ENCODE results near the gene ZGPAT.
"Not testable (repeated sequence)": the region's sequence is repeated elsewhere in the genome, so short reads cannot be mapped to it uniquely, and the experiment has no call there.

Gene ZGPAT

GRCh38 chr20:63766695-63767426 is 59.0 kb downstream of the ZGPAT start:
- no peak for DNase-seq (ENCODE audit: low read depth)

- DNase-seq (ENCODE audit: low read depth), result no peak
These were observed 59.6 kb downstream of the ZGPAT start for GRCh38 chr20:63767456-63767855.

DNA sequence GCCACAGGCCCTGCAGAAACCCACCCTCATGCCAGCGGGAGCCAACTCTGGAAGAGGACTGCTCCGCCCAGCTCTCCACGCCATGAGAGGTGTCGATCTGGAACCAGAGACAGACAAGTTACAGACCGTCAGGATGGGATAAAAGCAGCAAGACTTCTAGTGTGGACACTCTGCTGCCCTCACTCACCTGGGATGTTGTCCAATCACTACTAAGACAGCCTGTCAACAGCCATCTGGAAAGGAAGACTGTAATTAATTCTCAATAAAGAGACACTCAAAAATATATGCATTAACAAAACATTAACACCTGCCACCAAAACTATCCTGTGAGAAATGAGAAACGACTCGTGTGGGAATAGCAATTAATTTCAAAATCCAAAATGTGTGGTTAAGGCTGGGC is 60.0 kb downstream of the ZGPAT start:
- no peak for DNase-seq (ENCODE audit: low read depth)

- DNase-seq (ENCODE audit: low read depth), result no peak
These were observed 61.0 kb downstream of the ZGPAT start for GRCh38 chr20:63768591-63769515.

- no peak for DNase-seq (ENCODE audit: low read depth)
These were observed 62.1 kb downstream of the ZGPAT start for GRCh38 chr20:63769891-63770474.

- no peak for DNase-seq (ENCODE audit: low read depth)
These were observed 63.3 kb downstream of the ZGPAT start for GRCh38 chr20:63771046-63771707.

DNA sequence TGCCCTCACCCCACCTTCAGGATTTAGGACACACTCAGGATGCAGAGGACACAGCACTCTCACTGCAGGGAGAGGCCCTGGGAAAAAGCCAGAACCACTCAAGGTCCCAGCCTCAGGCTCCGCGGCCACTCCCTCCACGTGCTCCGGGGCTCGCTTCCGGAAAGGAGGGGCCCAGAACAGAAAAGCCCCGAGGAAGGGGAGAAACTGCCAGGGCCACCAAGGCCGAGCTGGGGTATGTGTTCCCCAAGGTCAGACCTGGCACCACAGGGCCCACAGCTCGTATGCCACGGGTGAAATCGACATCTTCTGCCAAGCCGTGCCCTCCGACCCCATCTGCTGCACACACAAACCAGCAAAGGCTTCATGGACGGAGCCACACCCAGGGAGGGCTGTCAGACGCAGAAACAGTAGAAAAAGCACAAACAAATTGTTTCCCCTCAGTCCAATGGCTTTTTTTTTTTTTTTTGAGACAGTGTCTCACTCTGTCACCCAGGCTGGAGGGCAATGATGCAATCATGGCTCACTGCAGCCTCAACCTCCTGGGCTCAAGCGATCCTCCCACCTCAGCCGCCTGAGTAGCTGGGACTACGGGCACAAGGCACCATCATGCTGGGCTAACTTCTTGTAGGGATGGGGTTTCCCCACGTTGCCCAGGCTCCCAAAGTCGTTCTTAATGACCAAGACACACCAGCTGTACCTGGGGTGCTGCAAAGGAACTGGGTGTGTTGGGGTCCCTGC is 65.1 kb downstream of the ZGPAT start:
- no peak for DNase-seq (ENCODE audit: low read depth)

DNA sequence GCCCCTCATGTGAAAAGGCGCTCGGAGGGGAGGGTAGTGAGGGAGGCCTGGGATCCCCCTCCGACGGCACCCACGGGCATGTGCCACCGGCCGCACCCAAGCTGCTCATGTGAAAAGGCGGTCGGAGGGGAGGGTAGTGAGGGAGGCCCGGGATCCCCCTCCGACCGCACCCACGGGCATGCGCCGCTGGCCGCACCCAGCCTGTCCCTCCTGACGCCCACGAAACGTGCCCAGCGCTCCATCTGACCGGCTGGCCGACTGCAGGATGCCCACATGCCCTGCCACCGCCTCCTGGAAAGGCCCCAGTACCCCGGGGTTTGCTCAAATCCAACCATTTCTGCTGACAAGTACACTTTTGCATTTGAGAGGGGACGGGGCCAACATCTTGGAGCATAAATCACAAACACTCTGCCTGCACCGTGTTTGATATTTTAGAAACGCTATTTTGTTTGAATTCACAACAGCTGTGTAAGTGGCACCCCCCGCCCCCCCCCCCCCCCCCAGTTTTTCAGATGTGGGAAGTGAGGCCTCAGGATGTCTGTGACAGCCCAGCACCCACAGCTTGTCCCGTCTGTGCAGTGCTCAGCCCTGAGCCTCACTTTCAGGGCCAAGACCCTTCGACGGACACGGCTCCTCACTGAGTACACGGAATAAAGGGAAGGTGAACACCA is 65.9 kb downstream of the ZGPAT start:
- no peak for DNase-seq (ENCODE audit: low read depth)

- no peak for DNase-seq (ENCODE audit: low read depth)
These were observed 66.5 kb downstream of the ZGPAT start for GRCh38 chr20:63774306-63774705.

- peak; percentile 5 for DNase-seq (ENCODE audit: low read depth)
These were observed 67.5 kb downstream of the ZGPAT start for GRCh38 chr20:63775096-63775978.

DNA sequence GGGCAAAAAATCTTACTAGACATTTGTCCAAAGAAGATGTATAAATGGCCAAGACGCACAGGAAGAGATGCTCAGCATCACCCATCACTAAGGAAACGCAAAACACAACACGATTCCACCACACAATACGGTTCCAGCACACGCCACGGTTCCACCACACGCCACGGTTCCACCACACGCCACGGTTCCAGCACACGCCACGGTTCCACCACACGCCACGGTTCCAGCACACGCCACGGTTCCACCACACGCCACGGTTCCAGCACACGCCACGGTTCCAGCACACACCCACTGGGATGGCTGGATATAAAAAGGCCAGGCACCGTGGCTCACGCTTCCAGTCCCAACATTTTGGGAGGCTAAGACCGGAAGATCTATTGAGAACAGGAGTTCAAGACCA is 69.0 kb downstream of the ZGPAT start:
- DNase-seq (ENCODE audit: low read depth), result not testable (repeated sequence)

GRCh38 chr20:63777614-63778013 is 69.8 kb downstream of the ZGPAT start:
- no peak for DNase-seq (ENCODE audit: low read depth)

DNA sequence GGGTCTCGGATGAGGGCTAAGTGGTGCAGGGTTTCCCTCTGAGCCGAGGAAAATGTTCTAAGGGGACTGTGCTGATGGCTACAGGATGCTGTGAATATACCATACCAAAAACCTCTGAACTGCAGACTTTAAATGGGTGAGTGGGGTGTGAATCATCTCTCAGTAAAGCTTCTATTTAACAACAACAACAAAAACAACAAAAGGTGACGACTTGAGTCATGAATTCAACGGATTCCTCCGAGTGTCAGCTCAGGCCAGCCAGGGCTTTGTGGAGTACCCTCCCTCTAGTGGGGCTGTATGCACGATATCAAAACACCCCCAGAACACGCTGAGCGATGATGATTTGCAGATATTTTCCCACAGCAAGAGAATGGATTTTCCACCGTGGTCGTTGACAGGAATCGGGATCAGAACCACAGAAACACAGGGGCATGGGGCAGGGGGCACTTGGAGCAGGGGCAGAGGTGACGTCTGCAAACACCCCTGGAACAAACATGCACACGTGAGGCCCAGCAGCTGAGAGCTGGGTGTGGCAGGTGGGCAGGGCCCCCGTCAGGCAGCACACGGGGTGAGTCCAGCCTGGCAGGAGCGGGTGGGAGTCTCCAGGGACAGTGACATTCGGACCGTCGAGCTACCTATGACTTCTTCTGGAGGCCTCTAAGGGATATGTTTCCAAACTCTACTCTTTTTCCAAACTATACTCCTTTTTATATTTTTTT is 70.4 kb downstream of the ZGPAT start:
- DNase-seq (ENCODE audit: low read depth), result no peak

DNA sequence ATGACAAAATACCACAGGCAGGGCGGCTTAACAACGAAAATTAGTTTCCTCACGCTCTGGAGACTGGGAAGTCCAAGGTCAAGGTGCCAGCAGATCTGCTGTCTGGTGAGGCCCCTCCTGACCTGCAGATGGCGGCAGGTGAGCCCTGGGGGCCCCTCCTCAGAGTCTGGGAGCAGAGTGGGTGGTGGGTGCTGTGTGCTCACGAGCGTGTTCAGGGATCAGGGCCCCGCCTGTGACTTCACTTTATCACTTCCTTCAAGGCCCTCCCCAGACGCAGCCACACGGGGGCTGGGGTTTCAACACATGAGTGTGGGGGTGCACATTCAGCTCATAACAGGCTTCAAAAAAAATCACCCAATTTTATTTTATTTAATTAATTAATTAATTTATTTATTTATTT is 71.0 kb downstream of the ZGPAT start:
- DNase-seq (ENCODE audit: low read depth), result no peak

DNA sequence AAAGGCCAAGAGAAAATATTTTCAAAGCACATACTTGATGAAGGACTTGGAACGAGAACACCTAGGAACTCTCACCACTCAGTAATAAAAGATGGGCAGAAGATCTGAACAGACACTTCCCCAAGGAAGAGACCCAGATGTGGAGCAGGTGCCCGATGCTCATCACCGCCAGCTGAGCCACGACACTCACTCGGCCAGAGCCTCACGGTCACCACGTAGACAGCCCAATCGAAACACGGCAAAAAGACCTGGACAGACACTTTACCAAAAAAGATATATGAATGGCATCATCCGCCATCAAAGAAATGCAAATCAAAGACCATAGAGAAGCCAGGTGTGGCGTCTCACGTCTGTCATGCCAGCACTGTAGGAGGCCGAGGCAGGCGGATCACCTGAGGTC is 73.3 kb downstream of the ZGPAT start:
- no peak for DNase-seq (ENCODE audit: low read depth)

GRCh38 chr20:63782051-63782471 is 74.2 kb downstream of the ZGPAT start:
- no peak for DNase-seq (ENCODE audit: low read depth)

- no peak for DNase-seq (ENCODE audit: low read depth)
These were observed 74.7 kb downstream of the ZGPAT start for GRCh38 chr20:63782521-63782971.

DNA sequence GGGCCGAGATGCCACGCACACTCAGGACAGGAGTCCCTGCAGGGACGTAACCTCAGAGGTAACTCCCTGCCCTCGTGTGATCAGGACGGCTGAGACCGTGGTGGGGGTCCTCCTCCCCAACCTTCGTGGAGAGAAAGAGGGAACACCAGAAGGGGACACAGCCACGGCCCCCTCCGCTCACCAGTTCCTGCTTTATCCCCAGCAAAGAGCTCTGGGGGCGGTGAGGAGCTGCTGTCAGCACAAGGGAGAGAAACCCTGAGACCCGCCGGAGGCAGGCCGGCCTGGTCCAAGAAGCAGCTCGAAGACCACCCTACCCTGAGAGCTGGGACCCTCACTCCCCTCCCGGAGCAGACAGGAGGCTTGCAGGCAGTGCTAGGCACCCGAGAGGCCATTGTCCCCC is 76.1 kb downstream of the ZGPAT start:
- DNase-seq (ENCODE audit: low read depth), result no peak

DNA sequence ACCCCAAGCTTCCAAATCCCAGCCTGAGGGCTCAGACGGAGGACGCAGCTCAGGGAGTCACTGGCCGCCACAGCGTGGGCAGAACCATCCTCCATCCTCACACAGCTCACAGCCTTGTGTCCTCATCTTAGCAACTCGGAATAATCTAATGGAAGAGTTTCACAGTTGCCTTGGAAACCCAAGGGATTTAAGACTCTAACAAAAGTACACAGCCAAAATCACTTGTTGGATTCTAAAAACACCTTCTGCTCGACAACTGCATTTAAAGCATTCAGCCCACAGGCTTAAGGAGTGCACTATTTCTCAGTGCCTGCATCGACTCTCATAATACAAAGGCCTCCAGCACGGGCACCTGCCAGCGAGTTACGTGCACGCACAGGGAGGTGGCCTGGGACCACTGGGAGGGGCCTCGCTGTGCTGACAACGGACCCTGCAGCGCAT is 77.9 kb downstream of the ZGPAT start:
- no peak for DNase-seq (ENCODE audit: low read depth)
